ENCODE results near the gene CAPN2.

Gene CAPN2

DNA sequence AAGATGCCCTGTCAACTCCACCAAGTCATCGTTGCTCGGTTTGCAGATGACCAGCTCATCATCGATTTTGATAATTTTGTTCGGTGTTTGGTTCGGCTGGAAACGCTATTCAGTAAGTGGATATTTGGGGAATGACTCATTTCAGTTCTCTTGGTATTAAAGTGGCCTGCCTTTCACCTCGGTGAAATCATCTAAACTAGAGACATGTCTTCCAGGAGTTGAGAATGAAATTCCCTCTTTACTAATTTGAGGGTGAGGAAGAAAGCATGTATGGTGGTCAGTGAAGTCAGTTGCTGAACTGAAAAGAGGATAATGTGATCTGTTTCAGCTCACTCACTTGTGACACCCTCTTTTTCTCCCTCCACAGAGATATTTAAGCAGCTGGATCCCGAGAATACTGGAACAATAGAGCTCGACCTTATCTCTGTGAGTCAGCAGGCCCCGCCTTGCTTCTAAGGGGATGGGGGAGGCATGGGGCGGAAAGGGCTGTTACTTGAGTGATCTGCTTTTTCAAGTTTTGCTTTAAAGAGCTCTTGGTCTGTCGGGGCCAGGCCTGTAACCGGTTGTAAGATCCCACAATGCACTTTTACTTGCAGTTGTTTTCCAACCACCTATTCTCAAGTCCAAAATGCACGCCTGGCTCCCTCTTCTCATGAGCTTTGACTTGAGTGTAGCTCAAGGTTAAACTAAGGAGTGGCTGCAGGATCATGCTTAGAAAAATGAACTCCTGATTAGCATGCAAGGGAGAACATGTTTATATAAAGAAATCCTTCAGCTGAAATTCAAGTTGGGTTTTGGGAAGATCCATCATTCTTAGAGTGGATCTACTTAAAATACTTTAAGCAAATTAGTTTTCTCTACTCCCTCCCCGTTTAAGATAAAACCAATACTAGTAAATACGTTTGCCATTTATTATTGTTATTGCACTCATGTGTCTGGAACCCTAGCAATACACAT, 59.8 kb downstream of the CAPN2 start:
- no peak overlapping the region for H3K27ac ChIP-seq
- TF ChIP-seq, protein P1, sequence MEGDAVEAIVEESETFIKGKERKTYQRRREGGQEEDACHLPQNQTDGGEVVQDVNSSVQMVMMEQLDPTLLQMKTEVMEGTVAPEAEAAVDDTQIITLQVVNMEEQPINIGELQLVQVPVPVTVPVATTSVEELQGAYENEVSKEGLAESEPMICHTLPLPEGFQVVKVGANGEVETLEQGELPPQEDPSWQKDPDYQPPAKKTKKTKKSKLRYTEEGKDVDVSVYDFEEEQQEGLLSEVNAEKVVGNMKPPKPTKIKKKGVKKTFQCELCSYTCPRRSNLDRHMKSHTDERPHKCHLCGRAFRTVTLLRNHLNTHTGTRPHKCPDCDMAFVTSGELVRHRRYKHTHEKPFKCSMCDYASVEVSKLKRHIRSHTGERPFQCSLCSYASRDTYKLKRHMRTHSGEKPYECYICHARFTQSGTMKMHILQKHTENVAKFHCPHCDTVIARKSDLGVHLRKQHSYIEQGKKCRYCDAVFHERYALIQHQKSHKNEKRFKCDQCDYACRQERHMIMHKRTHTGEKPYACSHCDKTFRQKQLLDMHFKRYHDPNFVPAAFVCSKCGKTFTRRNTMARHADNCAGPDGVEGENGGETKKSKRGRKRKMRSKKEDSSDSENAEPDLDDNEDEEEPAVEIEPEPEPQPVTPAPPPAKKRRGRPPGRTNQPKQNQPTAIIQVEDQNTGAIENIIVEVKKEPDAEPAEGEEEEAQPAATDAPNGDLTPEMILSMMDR (conservative IDR thresholded peaks at IDR 0.05) = no peak

DNA sequence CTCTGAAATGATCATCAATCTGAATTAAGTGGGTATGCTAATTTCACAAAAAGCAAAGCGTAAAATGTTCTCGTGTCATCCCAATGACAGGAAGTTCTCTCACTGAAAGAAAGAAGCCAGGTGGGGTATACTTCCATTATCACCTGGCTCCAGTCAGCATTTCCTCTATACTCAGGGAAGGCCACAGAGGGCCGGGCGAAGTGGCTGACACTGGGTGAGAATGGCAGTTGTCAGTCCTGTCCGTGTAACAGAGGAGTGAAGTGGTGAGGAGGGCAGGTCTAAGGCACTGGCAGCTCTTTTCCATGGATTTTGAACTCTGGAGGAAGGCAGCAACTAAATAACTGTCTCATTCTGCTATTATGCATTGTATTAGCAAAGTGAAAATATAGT, 60.4 kb downstream of the CAPN2 start:
- TF ChIP-seq, protein P1 (conservative IDR thresholded peaks at IDR 0.05) = no peak
- no peak overlapping the region for H3K27ac ChIP-seq

DNA sequence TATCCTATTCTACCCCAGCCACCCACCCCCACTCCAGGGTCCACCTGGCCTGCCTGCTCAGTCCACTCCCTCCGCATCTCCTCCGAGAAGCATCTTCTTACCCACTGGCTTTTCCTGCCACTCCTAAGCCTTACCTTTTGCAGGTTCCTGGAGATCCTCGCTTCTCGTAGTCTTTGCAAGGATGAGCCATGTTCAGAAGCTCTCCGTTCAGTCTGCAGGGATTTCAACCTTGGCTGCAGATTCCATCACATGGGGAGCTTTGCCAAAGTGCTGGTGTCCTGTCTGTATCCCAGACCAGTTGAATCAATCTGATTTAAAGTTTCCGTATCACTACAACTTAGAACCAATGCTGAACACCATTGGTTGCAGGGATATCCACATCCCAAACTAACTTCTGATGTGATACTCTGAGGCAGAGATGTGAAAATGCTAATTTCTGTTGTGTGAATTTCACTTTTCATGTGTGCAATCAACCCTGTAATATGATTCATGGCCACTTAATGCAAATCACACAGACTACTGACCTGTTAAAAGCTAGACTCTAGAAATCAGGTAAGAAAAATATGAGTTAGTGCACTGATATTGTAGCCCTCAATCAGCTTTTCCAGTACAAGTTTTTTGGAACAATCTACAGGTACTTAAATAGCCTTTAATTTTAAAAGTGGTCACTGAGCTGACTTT, 61.9 kb downstream of the CAPN2 start:
- TF ChIP-seq, protein P1 (conservative IDR thresholded peaks at IDR 0.05) = no peak
- H3K27ac ChIP-seq = no peak overlapping the region

DNA sequence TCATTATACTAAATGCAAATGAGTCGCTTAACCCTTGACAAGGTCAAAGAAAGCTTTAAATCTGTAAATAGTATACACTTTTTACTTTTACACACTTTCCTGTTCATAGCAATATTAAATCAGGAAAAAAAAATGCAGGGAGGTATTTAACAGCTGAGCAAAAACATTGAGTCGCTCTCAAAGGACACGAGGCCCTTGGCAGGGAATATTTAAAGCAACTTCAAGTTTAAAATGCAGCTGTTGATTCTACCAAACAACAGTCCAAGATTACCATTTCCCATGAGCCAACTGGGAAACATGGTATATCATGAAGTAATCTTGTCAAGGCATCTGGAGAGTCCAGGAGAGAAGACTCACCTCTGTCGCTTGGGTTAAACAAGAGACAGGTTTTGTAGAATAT, 62.7 kb downstream of the CAPN2 start:
- TF ChIP-seq, protein P1 (conservative IDR thresholded peaks at IDR 0.05) = no peak
- H3K27ac ChIP-seq = no peak overlapping the region

DNA sequence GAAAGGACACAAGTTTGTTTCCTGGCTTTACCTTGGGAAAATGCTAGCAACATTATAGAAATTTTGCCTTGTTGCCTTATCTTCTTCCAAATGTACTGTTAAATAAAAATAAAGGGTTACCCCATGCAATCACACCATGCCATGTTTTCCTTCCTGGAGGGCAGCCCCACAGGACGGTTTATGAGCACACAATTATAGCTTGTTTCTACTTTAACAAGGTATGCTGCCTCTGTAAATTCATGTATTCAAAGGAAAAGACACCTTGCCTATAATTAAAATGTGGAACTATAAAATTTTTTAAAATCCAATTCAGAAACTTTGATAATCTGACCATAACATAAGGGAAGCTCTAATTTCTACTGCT, 63.4 kb downstream of the CAPN2 start:
- TF ChIP-seq, protein P1 (conservative IDR thresholded peaks at IDR 0.05) = no peak
- H3K27ac ChIP-seq = peak overlapping the region; percentile 28; the same call in 1 of the 2 replicates

DNA sequence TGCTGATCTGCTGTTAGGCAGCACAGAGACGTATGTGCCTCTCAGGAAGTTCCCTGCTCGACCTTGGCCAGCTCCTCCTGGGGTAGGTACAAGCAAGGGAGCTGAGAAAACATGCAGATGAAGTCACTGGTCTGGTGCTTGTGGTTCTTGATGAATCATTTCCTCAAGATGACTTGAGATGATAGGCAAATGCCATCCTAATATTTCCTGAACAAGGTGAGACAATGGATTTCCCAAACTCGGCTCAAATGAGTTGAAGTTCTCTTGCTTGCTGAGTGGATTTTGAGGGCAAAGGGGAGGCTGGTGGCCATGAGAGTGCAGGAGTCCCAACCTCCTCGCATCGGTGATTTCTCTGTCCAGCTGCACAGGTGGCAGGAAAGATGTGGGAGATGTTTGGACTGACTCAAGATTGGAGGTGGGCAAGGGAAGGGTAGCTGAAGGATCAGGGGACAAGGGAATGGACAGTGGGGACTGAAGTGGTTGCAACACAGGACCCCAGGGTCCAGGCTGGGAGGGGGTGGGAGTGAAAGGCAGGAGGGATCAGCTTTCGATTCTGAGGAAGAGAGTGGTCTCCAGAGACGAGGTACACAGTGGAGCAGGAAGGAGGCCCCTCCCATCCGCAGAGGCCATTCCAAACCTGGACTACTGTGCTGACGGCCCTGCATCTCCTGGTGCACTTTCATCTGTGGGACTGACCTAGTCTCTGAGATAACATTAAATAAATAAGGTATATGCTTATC, 63.9 kb downstream of the CAPN2 start:
- TF ChIP-seq, protein P1 (conservative IDR thresholded peaks at IDR 0.05) = no peak
- H3K27ac ChIP-seq = peak overlapping the region; percentile 28; the same call in 1 of the 2 replicates

All from VCaP (cell line).